SJSA1 (cell line): ENCODE measurements around the gene HSPD1. TPM values are rescaled to one million over a fixed set of nuclear protein-coding genes. Genes with fewer than 3 reads are reported as not detected.

Source experiments
- DNase-seq, 2 experiments: peaks; one replicate each; pipeline ENCODE4 v3.0.0-alpha.2; 2015 to 2020; ENCODE audit warnings: low spot score in 2 of 2, low read depth in 1 of 2
- H3K27ac ChIP-seq: fragments of 250-450 bp; sonication (Bioruptor Pico); 2 replicates; pipeline ENCODE4 v1.5.1; 2020; ENCODE audit warnings: mild to moderate bottlenecking, moderate library complexity
- H3K27me3 ChIP-seq: fragments of 250-450 bp; sonication (Bioruptor Pico); replicated peaks from 2 replicates; pipeline ENCODE4 v1.5.1; 2020; ENCODE audit warnings: mild to moderate bottlenecking, moderate library complexity
- H3K36me3 ChIP-seq: fragments of 250-450 bp; sonication (Bioruptor Pico); 2 replicates; pipeline ENCODE4 v1.5.1; 2020; ENCODE audit warnings: mild to moderate bottlenecking
- H3K4me1 ChIP-seq: fragments of 250-450 bp; sonication (Bioruptor Pico); replicated peaks from 2 replicates; pipeline ENCODE4 v1.6.1; 2021; ENCODE audit warnings: mild to moderate bottlenecking
- H3K4me3 ChIP-seq: fragments of 250-450 bp; sonication (Bioruptor Pico); 2 replicates; pipeline ENCODE4 v1.5.1; 2020; ENCODE audit warnings: mild to moderate bottlenecking
- H3K9me3 ChIP-seq: fragments of 250-450 bp; sonication (Bioruptor Pico); replicated peaks from 2 replicates; pipeline ENCODE4 v1.5.1; 2020; ENCODE audit warnings: mild to moderate bottlenecking
- total RNA-seq: library from RNA; depleted of rRNA; stranded (reverse); fragments of >200 nt; shearing (Covaris generic); gene quantifications from 2 replicates; pipeline ENCODE4 v1.2.3, GENCODE V29; 2014; rRNA removed

HSPD1 gene
- total RNA-seq, 1 experiment from 2014 or later = 379 TPM

DNA sequence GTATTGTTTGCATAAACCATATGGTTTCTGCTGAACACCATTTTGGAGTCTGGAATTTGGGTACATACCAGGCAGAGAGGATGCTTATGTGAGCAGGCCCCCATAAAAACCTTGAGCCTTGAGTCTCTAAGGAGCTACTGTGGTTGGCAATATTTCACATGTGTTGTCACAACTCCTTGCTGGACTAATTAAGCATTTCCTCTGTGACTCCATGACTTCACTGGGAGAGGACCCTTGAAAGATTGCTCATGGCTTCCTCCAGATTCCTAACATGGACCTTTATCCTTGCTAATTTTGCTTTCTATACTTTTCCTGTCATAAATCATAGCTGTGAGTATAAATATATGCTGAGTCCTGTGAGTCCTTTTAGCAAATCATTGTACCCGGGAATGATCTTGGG, 53.9 kb downstream of the HSPD1 start:
- DNase-seq = no peak
- no peaks in the 10 kb centered on the region for H3K27me3 ChIP-seq
- H3K4me3 ChIP-seq = no peak overlapping the region
- no peaks in the 10 kb centered on the region; the same call in 1 of the 2 replicates for H3K4me1 ChIP-seq
- H3K36me3 ChIP-seq = no peaks in the 10 kb centered on the region
- H3K9me3 ChIP-seq = no peaks in the 10 kb centered on the region
- no peak overlapping the region for H3K27ac ChIP-seq

DNA sequence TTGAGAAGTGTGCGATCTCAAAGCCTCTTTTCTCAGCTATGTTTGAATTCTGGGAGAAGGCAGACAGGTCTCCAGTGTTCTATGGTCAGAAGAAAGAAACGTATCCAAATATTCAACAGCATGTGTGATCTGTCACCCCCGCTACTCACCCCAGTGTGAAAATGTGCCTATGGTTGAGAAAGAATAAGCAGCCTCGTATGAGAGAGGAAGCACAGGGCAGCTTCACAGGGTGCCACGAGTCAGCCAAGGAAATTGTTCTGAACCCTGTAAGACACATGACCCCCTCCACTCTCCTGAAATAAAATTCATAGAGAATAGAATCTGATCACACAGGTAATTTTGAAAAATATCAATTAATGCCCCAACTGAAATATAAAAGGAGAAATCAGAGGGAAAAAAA, 56.8 kb downstream of the HSPD1 start:
- no peaks in the 10 kb centered on the region for H3K36me3 ChIP-seq
- H3K9me3 ChIP-seq = no peaks in the 10 kb centered on the region
- DNase-seq = no peak
- H3K27ac ChIP-seq = no peak overlapping the region
- no peaks in the 10 kb centered on the region; the same call in 1 of the 2 replicates for H3K4me1 ChIP-seq
- no peak overlapping the region for H3K4me3 ChIP-seq
- H3K27me3 ChIP-seq = no peaks in the 10 kb centered on the region

DNA sequence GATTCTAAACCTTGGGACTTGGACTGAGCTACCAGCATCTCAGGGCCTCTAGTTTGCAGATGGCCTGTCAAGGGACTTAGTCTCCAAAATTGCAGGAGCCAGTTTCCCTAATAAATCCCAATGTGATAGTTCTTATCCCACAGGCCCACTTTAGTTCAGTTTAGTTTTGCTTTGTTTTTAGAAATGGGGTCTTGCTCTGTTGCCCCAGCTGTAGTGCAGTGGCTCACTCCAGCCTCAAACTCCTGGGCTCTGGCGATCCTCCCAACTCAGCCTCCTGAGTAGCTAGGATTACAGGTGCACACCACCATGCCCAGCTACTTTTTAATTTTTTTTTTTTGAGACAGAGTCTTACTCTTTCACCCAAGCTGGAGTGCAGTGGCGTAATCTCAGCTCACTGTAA, 62.3 kb downstream of the HSPD1 start:
- Histone ChIP-seq H3K27ac (no peak overlapping the region), H3K4me3 (no peak overlapping the region), H3K9me3 (no peaks in the 10 kb centered on the region), H3K4me1 (peaks cover 21% of the 10 kb centered on the region), H3K36me3 (peaks cover 22% of the 10 kb centered on the region), H3K27me3 (no peaks in the 10 kb centered on the region)
- no peak for DNase-seq

Other genes starting within 250 kb of the HSPD1 start
- gene ANKRD44, start 189.1 kb downstream of the HSPD1 start, total RNA-seq = 8.4 and 15.5 TPM in 2 replicates
- gene SF3B1, start 64.8 kb downstream of the HSPD1 start, total RNA-seq = 157 and 250 TPM in 2 replicates
- gene COQ10B, start 46.3 kb downstream of the HSPD1 start, total RNA-seq = 42.9 and 60.9 TPM in 2 replicates
- gene HSPE1, start 539 bp upstream of the HSPD1 start, total RNA-seq = 328 and 363 TPM in 2 replicates
- gene MOB4, start 16.2 kb upstream of the HSPD1 start, total RNA-seq = 64.1 and 69.8 TPM in 2 replicates
- 0.16 and 0.21 TPM in 2 replicates for gene RFTN2, start 175.7 kb upstream of the HSPD1 start, total RNA-seq
- 4.1 and 5.2 TPM in 2 replicates for gene MARS2, start 205.5 kb upstream of the HSPD1 start, total RNA-seq